Ovary (tissue), 9 donors: ENCODE results near the gene COMP. TPM values are rescaled to one million over a fixed set of nuclear protein-coding genes. Genes with fewer than 3 reads are reported as not detected.
"Not testable (repeated sequence)": the region's sequence is repeated elsewhere in the genome, so short reads cannot be mapped to it uniquely, and the experiment has no call there.

Source experiments
- DNase-seq, 5 donors: peaks; one replicate each; pipeline ENCODE4 v3.0.0-alpha.2; 2019 to 2020
- H3K27ac ChIP-seq, 2 donors: fragments of 200-600 bp; one replicate each; pipeline versions ENCODE4 v1.5.1 to v1.8.0; 2019 to 2022
- H3K27me3 ChIP-seq: fragments of 200-600 bp; one replicate; pipeline ENCODE4 v1.8.0; 2022
- H3K36me3 ChIP-seq: fragments of 200-600 bp; sonication (generic); one replicate; pipeline ENCODE4 v1.5.1; 2019
- H3K4me1 ChIP-seq: one replicate; pipeline ENCODE4 v1.8.1; 2013; ENCODE audit warnings: mild to moderate bottlenecking, moderate library complexity; ENCODE audit not compliant: insufficient read depth
- H3K4me3 ChIP-seq: fragments of 200-600 bp; sonication (generic); one replicate; pipeline ENCODE4 v1.5.1; 2017
- H3K9me3 ChIP-seq, 2 donors: fragments of 200-600 bp in 1 of 2; sonication (generic) in 1 of 2; one replicate each; pipeline versions ENCODE4 v1.5.1 to v1.8.1; 2013 to 2019; ENCODE audit warnings: mild to moderate bottlenecking in 1 of 2, moderate library complexity in 1 of 2
- EP300 ChIP-seq: sonication (generic); formaldehyde crosslinking; IDR thresholded peaks from one replicate; pipeline ENCODE4 v1.6.1; 2017; ENCODE audit warnings: antibody characterized with exemption
- POLR2A ChIP-seq: fragments of 450-650 bp; IDR thresholded peaks from one replicate; pipeline ENCODE4 v1.6.1; 2017; ENCODE audit warnings: antibody characterized with exemption, mild to moderate bottlenecking, moderate library complexity
- WGBS, 3 donors: extraction: QIAGEN DNeasy Blood & Tissue Kit in 1 of 3; methylation state at CpG; one replicate each; pipeline versions ENCODE4 v1.1.5 to v1.1.7; 2013 to 2017; 5-methylcytosine and 5-hydroxymethylcytosine counted together
- intact Hi-C, 4 donors: fragments of 100-400 bp; cut with DNase I; formaldehyde crosslinking; loops; one replicate each; pipeline versions ENCODE4 v1.11.0 to v1.15.1; 2022 to 2023
- polyA plus RNA-seq, 2 donors: library from polyadenylated mRNA; stranded (reverse); fragments of 200-250 nt in 1 of 2; fragments of 350-450 nt in 1 of 2; fragmentation: Illumina TruSeq in 1 of 2; extraction: RNeasy Lipid Tissue Mini Kit (QIAGEN cat#74804) in 1 of 2; gene quantifications; one replicate each; pipeline ENCODE4 v1.2.3, GENCODE V29; 2013 to 2014
- total RNA-seq, 7 donors: library from RNA; depleted of rRNA in 2 of 7; stranded (reverse); fragments of >200 nt in 2 of 7; fragmentation: NEBNext Ultra II Directional in 3 of 7; extraction: Animal tissue kit (Norgen Biotek cat#: 25700) in 3 of 7; gene quantifications; one replicate each; pipeline versions ENCODE4 v1.1.0 to v1.2.4, GENCODE V29; 2016 to 2023
- TF ChIP-seq, protein P1 (sequence below), 3 donors: fragments of 450-650 bp in 2 of 3; fragments of 200-600 bp in 1 of 3; IDR thresholded peaks; one replicate each; pipeline versions ENCODE4 v1.5.1 to v1.8.0; 2016 to 2022; ENCODE audit warnings: antibody characterized with exemption in 3 of 3, mild to moderate bottlenecking in 1 of 3
- donor health status: DM: no; HTN: no; CAD: no; lungs with moderate emphysema.
- donor health status: DM: no; HTN: no; CAD: no.
- donor health status: Bipolar disorder and iron deficiency.
- donor health status: DM: yes; HTN: yes; CAD: no.
- donor health status: DM: no; HTN: no; CAD: no.
- donor health status: DM: yes; HTN: yes; CAD: no.

COMP gene
- total and polyA plus RNA-seq, 9 donors, result 0.08 to 0.92 (median 0.40) TPM; not detected in 3

DNA sequence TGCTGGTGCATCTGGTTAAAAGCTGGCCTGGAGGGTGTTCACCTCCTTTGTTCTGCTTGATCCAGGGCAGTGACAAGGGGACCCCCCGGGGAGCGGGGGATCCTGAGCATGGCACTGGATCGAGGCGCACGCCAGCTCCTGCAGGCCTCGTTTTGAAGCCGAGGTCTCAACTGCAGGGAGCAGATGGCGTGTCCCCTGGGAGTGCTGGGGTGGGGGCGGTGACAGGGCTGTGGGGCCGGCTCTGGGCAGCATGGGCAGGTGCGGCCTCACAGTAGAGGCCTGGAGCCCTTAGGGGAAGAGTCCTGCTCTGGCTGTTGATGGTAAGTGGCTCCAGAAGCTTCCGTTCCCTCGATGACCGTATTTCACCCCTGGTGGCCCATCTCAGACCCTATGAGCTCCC lies 55.8 kb downstream of the COMP start:
- Histone ChIP-seq H3K36me3 (no peaks in the 10 kb centered on the region), H3K4me3 (no peak overlapping the region), H3K27me3 (no peaks in the 10 kb centered on the region), H3K27ac (no peak overlapping the region), H3K9me3 (no peaks in the 10 kb centered on the region), H3K4me1 (peaks cover 11% of the 10 kb centered on the region)
- 96 to 98% (median 97%) methylated on average over 13 to 14 of the region's 14 CpGs for WGBS, 3 donors
- DNase-seq, result no peak
- no peak for TF ChIP-seq POLR2A
- TF ChIP-seq, protein P1, sequence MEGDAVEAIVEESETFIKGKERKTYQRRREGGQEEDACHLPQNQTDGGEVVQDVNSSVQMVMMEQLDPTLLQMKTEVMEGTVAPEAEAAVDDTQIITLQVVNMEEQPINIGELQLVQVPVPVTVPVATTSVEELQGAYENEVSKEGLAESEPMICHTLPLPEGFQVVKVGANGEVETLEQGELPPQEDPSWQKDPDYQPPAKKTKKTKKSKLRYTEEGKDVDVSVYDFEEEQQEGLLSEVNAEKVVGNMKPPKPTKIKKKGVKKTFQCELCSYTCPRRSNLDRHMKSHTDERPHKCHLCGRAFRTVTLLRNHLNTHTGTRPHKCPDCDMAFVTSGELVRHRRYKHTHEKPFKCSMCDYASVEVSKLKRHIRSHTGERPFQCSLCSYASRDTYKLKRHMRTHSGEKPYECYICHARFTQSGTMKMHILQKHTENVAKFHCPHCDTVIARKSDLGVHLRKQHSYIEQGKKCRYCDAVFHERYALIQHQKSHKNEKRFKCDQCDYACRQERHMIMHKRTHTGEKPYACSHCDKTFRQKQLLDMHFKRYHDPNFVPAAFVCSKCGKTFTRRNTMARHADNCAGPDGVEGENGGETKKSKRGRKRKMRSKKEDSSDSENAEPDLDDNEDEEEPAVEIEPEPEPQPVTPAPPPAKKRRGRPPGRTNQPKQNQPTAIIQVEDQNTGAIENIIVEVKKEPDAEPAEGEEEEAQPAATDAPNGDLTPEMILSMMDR (IDR thresholded peaks at IDR 0.05), result no peak
- TF ChIP-seq EP300, result no peak
- intact Hi-C loops, result no loop called here

DNA sequence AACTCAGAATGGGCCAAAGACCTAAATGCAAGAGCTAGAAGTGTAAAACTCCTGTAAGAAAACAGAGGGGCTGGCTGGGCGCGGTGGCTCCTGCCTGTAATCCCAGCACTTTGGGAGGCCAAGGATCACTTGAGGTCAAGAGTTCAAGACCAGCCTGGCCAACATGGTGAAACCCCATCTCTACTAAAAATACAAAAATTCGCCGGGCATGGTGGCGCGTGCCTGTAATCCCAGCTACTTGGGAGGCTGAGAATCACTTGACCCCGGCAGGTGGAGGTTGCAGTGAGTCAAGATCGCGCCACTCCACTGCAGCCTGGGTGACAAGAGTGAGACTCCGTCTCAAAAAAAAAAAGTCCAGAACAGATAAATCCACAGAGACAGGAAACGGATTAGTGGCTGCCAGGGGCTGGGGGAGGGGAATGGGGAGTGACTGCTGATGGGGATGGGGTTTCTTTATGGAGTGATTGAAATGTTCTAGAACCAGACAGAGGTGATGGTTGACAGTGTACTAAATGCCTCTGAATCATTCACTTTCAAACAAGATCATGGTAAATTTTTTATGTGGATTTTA lies 57.3 kb downstream of the COMP start:
- peaks cover 11% of the 10 kb centered on the region for H3K4me1 ChIP-seq
- DNase-seq, intact Hi-C loops, H3K27ac ChIP-seq, H3K4me3 ChIP-seq, H3K9me3 ChIP-seq, H3K36me3 ChIP-seq, H3K27me3 ChIP-seq: not testable (repeated sequence)
- 78 to 84% (median 83%) methylated on average over 11 of the region's 11 CpGs for WGBS, 3 donors

- no peak overlapping the region for H3K27ac ChIP-seq
- TF ChIP-seq, protein P1 (IDR thresholded peaks at IDR 0.05), result no peak
- TF ChIP-seq POLR2A (no peak), EP300 (no peak)
- H3K4me1 ChIP-seq, result peaks cover 11% of the 10 kb centered on the region
- intact Hi-C loops, result no loop called here
- no peaks in the 10 kb centered on the region for H3K27me3 ChIP-seq
- H3K4me3 ChIP-seq, result no peak overlapping the region
- 7 to 13% (median 9%) methylated on average over 11 of the region's 11 CpGs for WGBS, 3 donors
- H3K9me3 ChIP-seq, result no peaks in the 10 kb centered on the region
- no peaks in the 10 kb centered on the region for H3K36me3 ChIP-seq
- DNase-seq, result peak; percentile 73 to 93 (median 80)
These were observed 57.9 kb downstream of the COMP start for GRCh38 chr19:18733196-18733647.

Other genes starting within 250 kb of the COMP start
- gene FKBP8, start 247.7 kb downstream of the COMP start, total RNA-seq, result 100 to 1,000 TPM; 198 to 354 (median 290) TPM
- 100 to 1,000 TPM in 1 of 2 donors, 10 to 100 TPM in 1; 14.1 to 319 TPM for gene FKBP8, start 247.7 kb downstream of the COMP start, polyA plus RNA-seq
- gene KXD1, start 233.4 kb downstream of the COMP start, total RNA-seq, result 10 to 100 TPM; 63.5 to 76.7 (median 65.9) TPM
- gene KXD1, start 233.4 kb downstream of the COMP start, polyA plus RNA-seq, result 10 to 100 TPM; 52.0 to 78.3 TPM
- gene UBA52, start 219.4 kb downstream of the COMP start, total RNA-seq, result 1,000 to 10,000 TPM; 1,269 to 1,882 (median 1,382) TPM
- gene UBA52, start 219.4 kb downstream of the COMP start, polyA plus RNA-seq, result 1,000 to 10,000 TPM; 1,409 to 1,581 TPM
- 100 to 1,000 TPM in 2 of 7 donors, 10 to 100 TPM in 5; 46.5 to 146 (median 66.7) TPM for gene REX1BD, start 202.5 kb downstream of the COMP start, total RNA-seq
- gene REX1BD, start 202.5 kb downstream of the COMP start, polyA plus RNA-seq, result 10 to 100 TPM in 1 of 2 donors, 1 to 10 TPM in 1; 5.3 to 89.2 TPM
- 1 to 10 TPM in 2 of 7 donors, under 1 TPM in 2, not detected in 3; 0.51 to 1.1 (median 1.0) TPM for gene CRLF1, start 184.5 kb downstream of the COMP start, total RNA-seq
- gene CRLF1, start 184.5 kb downstream of the COMP start, polyA plus RNA-seq, result 1 to 10 TPM in 1 of 2 donors, under 1 TPM in 1; 0.83 to 1.2 TPM
- gene TMEM59L, start 178.4 kb downstream of the COMP start, total RNA-seq, result under 1 TPM in 4 of 7 donors, not detected in 3; 0.20 to 0.53 (median 0.52) TPM
- gene TMEM59L, start 178.4 kb downstream of the COMP start, polyA plus RNA-seq, result under 1 TPM in 1 of 2 donors, not detected in 1; 0.38 TPM
- 10 to 100 TPM in 5 of 7 donors, 1 to 10 TPM in 2; 4.6 to 24.0 (median 15.7) TPM for gene KLHL26, start 154.3 kb downstream of the COMP start, total RNA-seq
- 1 to 10 TPM; 1.6 to 5.7 TPM for gene KLHL26, start 154.3 kb downstream of the COMP start, polyA plus RNA-seq
- 10 to 100 TPM in 5 of 7 donors, 1 to 10 TPM in 2; 2.4 to 19.5 (median 14.6) TPM for gene CRTC1, start 107.6 kb downstream of the COMP start, total RNA-seq
- gene CRTC1, start 107.6 kb downstream of the COMP start, polyA plus RNA-seq, result 1 to 10 TPM; 2.3 to 8.4 TPM
- gene UPF1, start 40.7 kb upstream of the COMP start, total RNA-seq, result 10 to 100 TPM; 38.0 to 89.0 (median 62.0) TPM
- gene UPF1, start 40.7 kb upstream of the COMP start, polyA plus RNA-seq, result 10 to 100 TPM; 35.4 to 37.1 TPM
- 1 to 10 TPM in 3 of 7 donors, under 1 TPM in 4; 0.36 to 2.6 (median 0.99) TPM for gene CERS1, start 104.9 kb upstream of the COMP start, total RNA-seq
- 1 to 10 TPM; 1.2 to 1.7 TPM for gene CERS1, start 104.9 kb upstream of the COMP start, polyA plus RNA-seq
- gene COPE, start 128.1 kb upstream of the COMP start, total RNA-seq, result 100 to 1,000 TPM; 101 to 140 (median 115) TPM
- gene COPE, start 128.1 kb upstream of the COMP start, polyA plus RNA-seq, result 100 to 1,000 TPM in 1 of 2 donors, 10 to 100 TPM in 1; 11.3 to 126 TPM
- 10 to 100 TPM; 25.2 to 37.9 (median 32.8) TPM for gene DDX49, start 128.4 kb upstream of the COMP start, total RNA-seq
- 10 to 100 TPM; 19.4 to 37.8 TPM for gene DDX49, start 128.4 kb upstream of the COMP start, polyA plus RNA-seq
- 10 to 100 TPM; 15.1 to 29.2 (median 18.6) TPM for gene HOMER3, start 149.9 kb upstream of the COMP start, total RNA-seq
- 10 to 100 TPM in 1 of 2 donors, 1 to 10 TPM in 1; 7.8 to 28.4 TPM for gene HOMER3, start 149.9 kb upstream of the COMP start, polyA plus RNA-seq
- 10 to 100 TPM; 29.1 to 81.9 (median 57.0) TPM for gene SUGP2, start 242.2 kb upstream of the COMP start, total RNA-seq
- gene SUGP2, start 242.2 kb upstream of the COMP start, polyA plus RNA-seq, result 10 to 100 TPM; 27.0 to 37.1 TPM
- gene ARMC6, start 242.3 kb upstream of the COMP start, total RNA-seq, result 10 to 100 TPM; 11.2 to 27.5 (median 14.8) TPM
- 10 to 100 TPM in 1 of 2 donors, 1 to 10 TPM in 1; 7.0 to 14.6 TPM for gene ARMC6, start 242.3 kb upstream of the COMP start, polyA plus RNA-seq